OCI-LY3 (cell line): ENCODE results near the gene SPEF1.

ENCODE experiments used
- H2AFZ ChIP-seq: fragments of 200-600, 300-600 bp; shearing (Covaris generic); 2 replicates; pipeline ENCODE4 v1.6.0; 2014; ENCODE audit warnings: antibody characterized with exemption, low read depth, low read length
- H3K27ac ChIP-seq: fragments of 200-600, 300-600 bp; sonication (generic); 2 replicates; pipeline ENCODE4 v1.5.1; 2014; ENCODE audit warnings: mild to moderate bottlenecking, low read length, moderate library complexity, mixed read lengths
- H3K27me3 ChIP-seq: fragments of 200-600, 300-600 bp; sonication (generic); 2 replicates; pipeline ENCODE4 v1.6.1; 2014; ENCODE audit warnings: low read depth, low read length, mixed read lengths
- H3K36me3 ChIP-seq: fragments of 200-600, 300-600 bp; sonication (generic); replicated peaks from 2 replicates; pipeline ENCODE3; 2014; ENCODE audit warnings: low read depth, low read length, mixed read lengths
- H3K4me1 ChIP-seq: fragments of 300-600, 200-600 bp; sonication (generic); 2 replicates; pipeline ENCODE4 v1.6.1; 2014; ENCODE audit warnings: low read length, mixed read lengths
- H3K4me2 ChIP-seq: fragments of 200-600, 300-600 bp; sonication (generic); 2 replicates; pipeline ENCODE4 v1.6.1; 2014; ENCODE audit warnings: low read length, mixed read lengths
- H3K4me3 ChIP-seq: fragments of 300-600, 200-600 bp; sonication (generic); 2 replicates; pipeline ENCODE4 v1.5.1; 2014; ENCODE audit warnings: antibody characterized with exemption, mild to moderate bottlenecking, low read length, moderate library complexity
- H3K79me2 ChIP-seq: fragments of 300-600, 200-600 bp; shearing (Covaris generic); 2 replicates; pipeline ENCODE4 v1.6.1; 2014; ENCODE audit warnings: mild to moderate bottlenecking, low read length, mixed read lengths
- H3K9ac ChIP-seq: fragments of 300-600, 200-600 bp; shearing (Covaris generic); 2 replicates; pipeline ENCODE4 v1.6.0; 2014; ENCODE audit warnings: mild to moderate bottlenecking, low read length, moderate library complexity
- H3K9me3 ChIP-seq: fragments of 200-600, 300-600 bp; shearing (Covaris generic); 2 replicates; pipeline ENCODE4 v1.6.1; 2014; ENCODE audit warnings: low read length, mixed read lengths; ENCODE audit not compliant: insufficient read depth
- H4K20me1 ChIP-seq: fragments of 200-600, 300-600 bp; sonication (generic); 2 replicates; pipeline ENCODE4 v1.6.1; 2016; ENCODE audit warnings: low read length, mixed read lengths; ENCODE audit not compliant: insufficient read depth
- EZH2phosphoT487 ChIP-seq: fragments of 200-600 bp; shearing (Covaris generic); IDR thresholded peaks from 2 replicates; pipeline ENCODE4 v1.6.1; 2018; ENCODE audit warnings: antibody characterized with exemption, mixed run types, low read depth
- TF ChIP-seq, protein P1 (sequence below): fragments of 200-600, 300-600 bp; sonication (generic); IDR thresholded peaks from 2 replicates; pipeline ENCODE4 v1.5.1; 2014; ENCODE audit warnings: antibody characterized with exemption, low read length, low read depth

The SPEF1 gene

DNA sequence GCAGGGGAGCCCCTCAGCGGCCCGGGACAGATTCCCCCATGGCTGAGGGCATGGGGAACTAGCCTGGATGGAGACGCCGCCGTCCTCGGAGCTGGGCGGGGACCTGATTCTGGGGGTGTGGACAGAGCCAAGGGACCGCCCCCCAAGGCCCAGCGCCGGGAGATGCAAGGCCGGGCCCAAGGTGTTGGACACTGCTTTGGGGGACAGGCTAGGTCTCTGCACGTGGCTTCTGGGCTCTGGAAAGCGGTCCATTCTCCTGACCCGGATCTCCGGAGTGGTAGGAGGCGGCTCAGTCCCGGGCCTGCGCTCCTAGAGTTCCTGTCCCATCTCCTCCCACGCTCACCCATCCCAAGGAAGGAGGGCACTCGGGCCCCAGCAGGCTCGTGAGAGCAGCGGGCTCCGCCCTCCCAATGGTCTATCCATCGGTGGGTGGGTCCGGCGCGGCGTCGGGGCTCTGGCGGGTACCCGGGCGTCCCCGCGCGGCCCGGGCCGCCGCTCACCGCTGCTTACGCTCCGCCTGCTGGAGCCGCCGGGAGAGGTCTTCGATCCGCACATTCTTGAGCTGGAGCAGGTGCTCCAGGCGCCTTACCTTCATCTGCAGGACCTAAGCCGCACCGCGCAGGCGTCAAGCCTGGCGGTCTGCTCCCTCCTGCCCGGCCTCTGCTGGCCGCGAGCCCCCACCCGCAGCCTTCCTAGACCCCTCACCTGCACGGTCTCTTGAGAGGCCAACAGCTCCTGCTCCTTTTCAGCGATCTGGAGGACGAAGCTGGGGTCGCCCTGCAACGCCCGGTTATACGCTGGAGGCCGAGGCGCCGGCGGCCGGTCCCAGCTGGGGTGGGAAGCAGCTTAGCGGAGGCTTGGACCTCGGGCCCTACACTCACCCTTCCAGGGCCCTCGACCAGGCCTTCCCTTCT is 3.3 kb downstream of the SPEF1 start:
- no peak overlapping the region for H3K9ac ChIP-seq
- H3K27me3 ChIP-seq = no peaks in the 10 kb centered on the region

DNA sequence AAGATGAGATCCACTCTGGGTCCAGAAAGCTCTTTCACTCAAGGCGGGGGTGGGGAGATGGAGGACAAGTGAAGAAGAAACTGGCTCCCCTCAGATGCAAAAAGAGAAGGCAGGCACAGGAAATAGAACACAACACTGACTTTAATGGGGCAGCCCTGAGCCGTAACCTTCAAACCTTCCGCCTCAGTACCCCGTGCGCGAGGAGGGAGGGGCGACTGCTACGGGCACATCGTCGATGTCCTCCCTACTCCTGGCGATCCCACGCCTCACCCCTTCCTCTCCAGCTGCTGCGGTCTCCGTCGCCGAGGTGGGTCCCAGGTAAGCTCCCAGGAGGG is 3.9 kb downstream of the SPEF1 start:
- Histone ChIP-seq H3K9me3 (no peaks in the 10 kb centered on the region), H3K4me1 (peaks cover 8% of the 10 kb centered on the region; the same call in 1 of the 2 replicates), H3K4me2 (peak overlapping the region; percentile 51), H3K36me3 (no peaks in the 10 kb centered on the region), H3K9ac (no peak overlapping the region), H3K27ac (no peak overlapping the region), H3K79me2 (no peaks in the 10 kb centered on the region), H2AFZ (peak overlapping the region; percentile 26; the same call in 1 of the 2 replicates), H4K20me1 (no peaks in the 10 kb centered on the region), H3K4me3 (peak overlapping the region; percentile 65), H3K27me3 (no peaks in the 10 kb centered on the region)
- TF ChIP-seq EZH2phosphoT487 = no peak
- TF ChIP-seq, protein P1, sequence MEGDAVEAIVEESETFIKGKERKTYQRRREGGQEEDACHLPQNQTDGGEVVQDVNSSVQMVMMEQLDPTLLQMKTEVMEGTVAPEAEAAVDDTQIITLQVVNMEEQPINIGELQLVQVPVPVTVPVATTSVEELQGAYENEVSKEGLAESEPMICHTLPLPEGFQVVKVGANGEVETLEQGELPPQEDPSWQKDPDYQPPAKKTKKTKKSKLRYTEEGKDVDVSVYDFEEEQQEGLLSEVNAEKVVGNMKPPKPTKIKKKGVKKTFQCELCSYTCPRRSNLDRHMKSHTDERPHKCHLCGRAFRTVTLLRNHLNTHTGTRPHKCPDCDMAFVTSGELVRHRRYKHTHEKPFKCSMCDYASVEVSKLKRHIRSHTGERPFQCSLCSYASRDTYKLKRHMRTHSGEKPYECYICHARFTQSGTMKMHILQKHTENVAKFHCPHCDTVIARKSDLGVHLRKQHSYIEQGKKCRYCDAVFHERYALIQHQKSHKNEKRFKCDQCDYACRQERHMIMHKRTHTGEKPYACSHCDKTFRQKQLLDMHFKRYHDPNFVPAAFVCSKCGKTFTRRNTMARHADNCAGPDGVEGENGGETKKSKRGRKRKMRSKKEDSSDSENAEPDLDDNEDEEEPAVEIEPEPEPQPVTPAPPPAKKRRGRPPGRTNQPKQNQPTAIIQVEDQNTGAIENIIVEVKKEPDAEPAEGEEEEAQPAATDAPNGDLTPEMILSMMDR = no peak

More for the DNA sequence above, 3.3 kb downstream of the SPEF1 start:
- Histone ChIP-seq H4K20me1 (no peaks in the 10 kb centered on the region), H3K4me3 (peak overlapping the region; percentile 65), H3K79me2 (no peaks in the 10 kb centered on the region), H3K4me2 (peak overlapping the region; percentile 51), H2AFZ (peak overlapping the region; percentile 26; the same call in 1 of the 2 replicates), H3K4me1 (peaks cover 8% of the 10 kb centered on the region; the same call in 1 of the 2 replicates), H3K36me3 (no peaks in the 10 kb centered on the region), H3K27ac (no peak overlapping the region), H3K9me3 (no peaks in the 10 kb centered on the region)
- TF ChIP-seq, protein P1 = no peak
- no peak for TF ChIP-seq EZH2phosphoT487

DNA sequence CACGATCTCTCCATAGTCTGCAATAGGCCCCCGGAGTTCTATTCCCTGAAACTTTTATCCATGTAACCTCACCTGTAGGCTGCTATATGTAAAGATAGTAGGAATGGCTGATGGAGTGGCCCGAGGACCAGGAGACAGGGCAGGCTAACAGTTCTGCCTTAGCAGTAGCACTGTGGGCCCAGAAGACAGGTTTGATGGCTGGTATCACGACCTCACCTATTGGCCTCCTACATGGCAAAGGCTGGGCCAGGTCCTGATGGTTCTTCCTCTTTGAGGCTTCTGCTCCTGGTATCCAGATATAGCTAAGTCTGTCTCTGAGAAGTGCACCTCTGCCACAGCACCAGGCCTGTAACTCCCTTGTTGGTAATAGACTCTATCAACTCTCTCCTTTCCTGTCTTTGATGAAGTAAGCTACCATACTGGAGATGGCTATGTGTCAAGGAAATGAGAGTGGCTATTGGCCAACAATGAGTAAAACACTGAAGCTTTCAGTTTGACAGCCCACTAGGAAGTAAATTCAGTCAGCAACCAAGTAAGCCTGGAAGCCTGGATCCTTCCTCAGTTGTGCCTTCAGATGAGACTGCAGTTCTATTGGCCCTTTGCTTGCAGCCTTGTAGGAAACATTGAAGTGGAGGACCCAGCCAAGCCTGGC is 5.7 kb downstream of the SPEF1 start:
- no peaks in the 10 kb centered on the region for H3K79me2 ChIP-seq
- no peak overlapping the region for H3K4me3 ChIP-seq
- H3K4me1 ChIP-seq = peaks cover 3% of the 10 kb centered on the region; the same call in 1 of the 2 replicates
- no peak overlapping the region for H3K9ac ChIP-seq
- H3K9me3 ChIP-seq = no peaks in the 10 kb centered on the region
- H3K27me3 ChIP-seq = no peaks in the 10 kb centered on the region
- no peak overlapping the region for H3K27ac ChIP-seq
- no peaks in the 10 kb centered on the region for H4K20me1 ChIP-seq
- no peak overlapping the region for H3K4me2 ChIP-seq
- no peak overlapping the region for H2AFZ ChIP-seq
- TF ChIP-seq, protein P1 = no peak
- TF ChIP-seq EZH2phosphoT487 = no peak
- H3K36me3 ChIP-seq = no peaks in the 10 kb centered on the region

DNA sequence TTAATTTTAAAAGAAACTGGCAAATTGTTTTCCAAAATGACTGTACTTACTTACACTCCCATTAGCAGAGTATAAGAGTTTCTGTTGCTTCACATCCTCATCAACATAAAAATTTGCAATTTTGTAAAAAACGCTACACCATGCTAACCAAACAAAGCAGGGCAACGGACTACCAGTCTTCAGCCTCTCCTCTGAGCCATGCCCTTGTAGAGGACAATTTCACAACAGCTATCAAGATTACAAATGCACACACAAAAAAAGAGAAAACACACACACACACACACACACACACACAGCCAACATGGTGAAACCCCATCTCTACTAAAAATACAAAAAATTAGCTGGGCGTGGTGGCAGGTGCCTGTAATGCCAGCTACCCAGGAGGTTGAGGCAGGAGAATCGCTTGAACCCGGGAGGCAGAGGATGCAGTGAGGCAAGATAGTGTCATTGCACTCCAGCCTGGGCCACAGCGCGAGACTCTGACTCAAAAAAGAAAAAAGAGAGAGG is 9.6 kb downstream of the SPEF1 start:
- H2AFZ ChIP-seq = no peak overlapping the region
- H3K4me1 ChIP-seq = peaks cover 8% of the 10 kb centered on the region
- no peak overlapping the region for H3K4me3 ChIP-seq
- H3K27ac ChIP-seq = no peak overlapping the region
- TF ChIP-seq, protein P1 = no peak
- TF ChIP-seq EZH2phosphoT487 = no peak
- H3K4me2 ChIP-seq = no peak overlapping the region
- peaks cover under 1% of the 10 kb centered on the region; the same call in 1 of the 2 replicates for H4K20me1 ChIP-seq
- no peaks in the 10 kb centered on the region for H3K27me3 ChIP-seq
- peaks cover 8% of the 10 kb centered on the region for H3K79me2 ChIP-seq
- H3K9ac ChIP-seq = no peak overlapping the region
- H3K36me3 ChIP-seq = no peaks in the 10 kb centered on the region
- no peaks in the 10 kb centered on the region for H3K9me3 ChIP-seq
